Neural progenitor cell (in vitro differentiated cells): ENCODE data around the gene SLC6A13. TPM values are rescaled to one million over a fixed set of nuclear protein-coding genes. Genes with fewer than 3 reads are reported as not detected.
A peak's percentile ranks its signal among the peaks of the same experiment; 100 is the strongest.

Experiments used
- DNase-seq: peaks from one replicate; pipeline ENCODE4 v3.0.0-alpha.2; 2016; ENCODE audit warnings: low spot score
- H2AFZ ChIP-seq: fragments of 200-600 bp; sonication (generic); replicated peaks from 2 replicates; pipeline ENCODE4 v1.6.1; 2016; ENCODE audit warnings: antibody characterized with exemption
- H3F3A ChIP-seq: fragments of 200-600 bp; sonication (generic); 2 replicates; pipeline ENCODE4 v1.6.1; 2016; ENCODE audit warnings: antibody characterized with exemption, low read depth
- H3K27ac ChIP-seq: fragments of 200-600 bp; sonication (generic); 2 replicates; pipeline ENCODE4 v1.5.1; 2016; ENCODE audit warnings: mild to moderate bottlenecking
- H3K27me3 ChIP-seq: fragments of 200-600 bp; sonication (generic); 2 replicates; pipeline ENCODE4 v1.6.1; 2016; ENCODE audit warnings: mild to moderate bottlenecking, moderate library complexity
- H3K36me3 ChIP-seq: fragments of 200-600 bp; sonication (generic); 2 replicates; pipeline ENCODE4 v1.5.1; 2016
- H3K4me1 ChIP-seq: fragments of 200-600 bp; sonication (generic); 2 replicates; pipeline ENCODE4 v1.6.1; 2016; ENCODE audit warnings: mixed run types
- H3K4me2 ChIP-seq: fragments of 200-600 bp; sonication (generic); 2 replicates; pipeline ENCODE4 v1.6.1; 2016
- H3K4me3 ChIP-seq: fragments of 200-600 bp; sonication (generic); 2 replicates; pipeline ENCODE4 v1.5.1; 2016
- H3K79me2 ChIP-seq: fragments of 200-600 bp; sonication (generic); 2 replicates; pipeline ENCODE4 v1.6.1; 2016; ENCODE audit warnings: low read depth
- H3K9ac ChIP-seq: fragments of 200-600 bp; sonication (generic); 2 replicates; pipeline ENCODE4 v1.6.1; 2016
- H3K9me3 ChIP-seq: fragments of 200-600 bp; sonication (generic); 2 replicates; pipeline ENCODE4 v1.5.1; 2016; ENCODE audit warnings: low read depth
- H4K20me1 ChIP-seq: fragments of 200-600 bp; sonication (generic); 2 replicates; pipeline ENCODE4 v1.6.1; 2016; ENCODE audit warnings: low read depth
- H3K27ac Mint-ChIP-seq: 3 replicates; pipeline ENCODE4 v1.8.0; 2021; ENCODE audit warnings: mixed read lengths
- H3K27me3 Mint-ChIP-seq: 2 replicates; pipeline ENCODE4 v1.8.0; 2022; ENCODE audit warnings: low read depth, mild to moderate bottlenecking, inconsistent platforms, moderate library complexity, mixed read lengths; ENCODE audit not compliant: insufficient read depth
- H3K36me3 Mint-ChIP-seq: 3 replicates; pipeline ENCODE4 v1.8.0; 2021; ENCODE audit warnings: mixed read lengths
- H3K4me1 Mint-ChIP-seq: 3 replicates; pipeline ENCODE4 v1.8.0; 2021; ENCODE audit warnings: mixed read lengths
- H3K4me3 Mint-ChIP-seq: 3 replicates; pipeline ENCODE4 v1.8.0; 2021; ENCODE audit warnings: mild to moderate bottlenecking, moderate library complexity, mixed read lengths
- H3K9me3 Mint-ChIP-seq: 3 replicates; pipeline ENCODE4 v1.8.0; 2020; ENCODE audit warnings: mixed read lengths
- CTCF ChIP-seq: fragments of 200-600 bp; sonication (generic); IDR thresholded peaks from 2 replicates; pipeline ENCODE4 v1.5.1; 2017; ENCODE audit warnings: antibody characterized with exemption, mild to moderate bottlenecking
- EZH2 ChIP-seq: fragments of 200-600 bp; sonication (generic); IDR thresholded peaks from 2 replicates; pipeline ENCODE4 v1.6.1; 2017; ENCODE audit warnings: antibody characterized with exemption, mild to moderate bottlenecking, moderate library complexity
- EZH2phosphoT487 ChIP-seq: fragments of 200-600 bp; sonication (generic); IDR thresholded peaks from 2 replicates; pipeline ENCODE4 v1.6.1; 2017; ENCODE audit warnings: antibody characterized with exemption
- total RNA-seq: library from RNA; depleted of rRNA; stranded (reverse); fragments of >200 nt; gene quantifications from 2 replicates; pipeline ENCODE4 v1.2.3, GENCODE V29; 2015; ENCODE audit warnings: low replicate concordance

SLC6A13 gene
- total RNA-seq, 1 donor from 2014 or later = not detected

- Histone ChIP-seq H3K27me3 (peaks cover 4% of the 10 kb centered on the region), H3K36me3 (no peaks in the 10 kb centered on the region), H3K4me3 (no peak overlapping the region), H3K4me2 (no peak overlapping the region), H3K4me1 (peaks cover 16% of the 10 kb centered on the region), H4K20me1 (no peaks in the 10 kb centered on the region), H3K9me3 (no peaks in the 10 kb centered on the region), H3F3A (no peaks in the 10 kb centered on the region), H3K27ac (no peak overlapping the region), H2AFZ (no peak overlapping the region), H3K79me2 (no peaks in the 10 kb centered on the region), H3K9ac (no peak overlapping the region)
- H3K4me1 Mint-ChIP-seq = peaks cover 21% of the 10 kb centered on the region
- peaks cover 3% of the 10 kb centered on the region for H3K27me3 Mint-ChIP-seq
- no peak overlapping the region for H3K27ac Mint-ChIP-seq
- H3K9me3 Mint-ChIP-seq = no peaks in the 10 kb centered on the region
- TF ChIP-seq EZH2phosphoT487 (no peak), CTCF (no peak), EZH2 (no peak)
- no peak overlapping the region for H3K4me3 Mint-ChIP-seq
- DNase-seq = no peak
- H3K36me3 Mint-ChIP-seq = no peaks in the 10 kb centered on the region
These were observed 938 bp upstream of the SLC6A13 start for GRCh38 chr12:263574-263973.

DNA sequence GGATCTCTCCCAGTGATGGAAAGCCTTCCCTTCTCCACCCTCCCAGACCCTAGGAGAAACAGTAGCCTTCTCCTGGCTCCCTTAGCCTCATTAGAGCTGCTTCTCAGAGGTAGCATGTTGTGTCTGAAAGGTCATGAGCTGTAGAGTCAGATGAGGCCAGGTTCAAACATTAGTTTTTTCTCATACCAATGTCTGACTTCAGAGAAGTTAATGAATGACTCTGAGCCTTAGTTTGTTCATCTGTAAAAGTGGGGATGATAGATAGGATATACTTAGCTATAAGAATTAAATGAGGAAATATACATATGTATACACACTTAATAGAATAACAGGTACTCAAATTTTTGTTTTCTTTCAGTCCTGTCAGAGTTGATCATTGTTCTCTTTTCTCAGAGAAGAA, 523 bp downstream of the SLC6A13 start:
- Histone ChIP-seq H3K27me3 (peaks cover 4% of the 10 kb centered on the region), H3F3A (no peaks in the 10 kb centered on the region), H3K9me3 (no peaks in the 10 kb centered on the region), H3K9ac (no peak overlapping the region), H3K27ac (no peak overlapping the region), H3K4me2 (peak overlapping the region; percentile 43), H3K4me3 (no peak overlapping the region), H2AFZ (no peak overlapping the region), H3K4me1 (peaks cover 5% of the 10 kb centered on the region), H4K20me1 (no peaks in the 10 kb centered on the region), H3K79me2 (no peaks in the 10 kb centered on the region), H3K36me3 (no peaks in the 10 kb centered on the region)
- Mint-ChIP-seq H3K4me1 (peaks cover 12% of the 10 kb centered on the region), H3K36me3 (no peaks in the 10 kb centered on the region), H3K27me3 (peaks cover 4% of the 10 kb centered on the region), H3K4me3 (no peak overlapping the region), H3K9me3 (no peaks in the 10 kb centered on the region), H3K27ac (no peak overlapping the region)
- no peak for DNase-seq
- TF ChIP-seq CTCF (no peak), EZH2 (no peak), EZH2phosphoT487 (no peak)

GRCh38 chr12:257521-258321, 4.9 kb downstream of the SLC6A13 start:
- Histone ChIP-seq H4K20me1 (no peaks in the 10 kb centered on the region), H3K79me2 (no peaks in the 10 kb centered on the region), H3K36me3 (no peaks in the 10 kb centered on the region), H3K9ac (no peak overlapping the region), H3K27me3 (peaks cover 4% of the 10 kb centered on the region), H2AFZ (no peak overlapping the region), H3F3A (no peaks in the 10 kb centered on the region), H3K9me3 (no peaks in the 10 kb centered on the region), H3K4me1 (peaks cover 5% of the 10 kb centered on the region), H3K4me2 (no peak overlapping the region), H3K27ac (no peak overlapping the region), H3K4me3 (no peak overlapping the region)
- TF ChIP-seq CTCF (no peak), EZH2phosphoT487 (no peak), EZH2 (no peak)
- Mint-ChIP-seq H3K4me3 (no peak overlapping the region), H3K27ac (no peak overlapping the region), H3K9me3 (no peaks in the 10 kb centered on the region), H3K36me3 (no peaks in the 10 kb centered on the region), H3K27me3 (peaks cover 15% of the 10 kb centered on the region), H3K4me1 (peaks cover 8% of the 10 kb centered on the region)
- no peak for DNase-seq
